ENCODE data around the gene CCDC40. TPM values are rescaled to one million over a fixed set of nuclear protein-coding genes. Genes with fewer than 3 reads are reported as not detected.

The CCDC40 gene
- total RNA-seq, 4 donors from 2014 or later, result 3.5 to 8.8 (median 5.3) TPM

DNA sequence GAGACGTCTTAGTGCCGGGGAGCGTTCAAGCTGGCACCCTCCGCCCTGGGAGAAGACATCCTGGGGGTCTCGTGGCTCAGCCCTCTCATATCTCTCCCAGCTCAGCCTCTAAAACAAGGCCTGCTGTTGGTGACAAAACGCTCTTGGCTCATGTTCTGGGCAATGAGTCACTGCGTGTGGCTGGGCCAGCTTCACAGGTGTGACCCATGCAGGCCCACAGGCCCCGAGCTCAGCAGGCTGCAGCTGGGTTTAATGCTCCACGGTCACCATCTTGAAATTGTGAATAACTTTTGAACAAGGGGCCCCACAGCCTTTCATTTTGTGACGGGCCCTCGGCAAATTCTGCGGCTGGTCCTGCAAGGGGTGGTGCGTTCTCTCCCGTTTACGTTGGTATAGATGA lies 87.3 kb downstream of the CCDC40 start:
- no peak for ATAC-seq (ENCODE audit: low FRiP score)
- TF ChIP-seq, protein P1, sequence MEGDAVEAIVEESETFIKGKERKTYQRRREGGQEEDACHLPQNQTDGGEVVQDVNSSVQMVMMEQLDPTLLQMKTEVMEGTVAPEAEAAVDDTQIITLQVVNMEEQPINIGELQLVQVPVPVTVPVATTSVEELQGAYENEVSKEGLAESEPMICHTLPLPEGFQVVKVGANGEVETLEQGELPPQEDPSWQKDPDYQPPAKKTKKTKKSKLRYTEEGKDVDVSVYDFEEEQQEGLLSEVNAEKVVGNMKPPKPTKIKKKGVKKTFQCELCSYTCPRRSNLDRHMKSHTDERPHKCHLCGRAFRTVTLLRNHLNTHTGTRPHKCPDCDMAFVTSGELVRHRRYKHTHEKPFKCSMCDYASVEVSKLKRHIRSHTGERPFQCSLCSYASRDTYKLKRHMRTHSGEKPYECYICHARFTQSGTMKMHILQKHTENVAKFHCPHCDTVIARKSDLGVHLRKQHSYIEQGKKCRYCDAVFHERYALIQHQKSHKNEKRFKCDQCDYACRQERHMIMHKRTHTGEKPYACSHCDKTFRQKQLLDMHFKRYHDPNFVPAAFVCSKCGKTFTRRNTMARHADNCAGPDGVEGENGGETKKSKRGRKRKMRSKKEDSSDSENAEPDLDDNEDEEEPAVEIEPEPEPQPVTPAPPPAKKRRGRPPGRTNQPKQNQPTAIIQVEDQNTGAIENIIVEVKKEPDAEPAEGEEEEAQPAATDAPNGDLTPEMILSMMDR (IDR thresholded peaks at IDR 0.05), result no peak
- no peak for DNase-seq (ENCODE audit: low spot score)

DNA sequence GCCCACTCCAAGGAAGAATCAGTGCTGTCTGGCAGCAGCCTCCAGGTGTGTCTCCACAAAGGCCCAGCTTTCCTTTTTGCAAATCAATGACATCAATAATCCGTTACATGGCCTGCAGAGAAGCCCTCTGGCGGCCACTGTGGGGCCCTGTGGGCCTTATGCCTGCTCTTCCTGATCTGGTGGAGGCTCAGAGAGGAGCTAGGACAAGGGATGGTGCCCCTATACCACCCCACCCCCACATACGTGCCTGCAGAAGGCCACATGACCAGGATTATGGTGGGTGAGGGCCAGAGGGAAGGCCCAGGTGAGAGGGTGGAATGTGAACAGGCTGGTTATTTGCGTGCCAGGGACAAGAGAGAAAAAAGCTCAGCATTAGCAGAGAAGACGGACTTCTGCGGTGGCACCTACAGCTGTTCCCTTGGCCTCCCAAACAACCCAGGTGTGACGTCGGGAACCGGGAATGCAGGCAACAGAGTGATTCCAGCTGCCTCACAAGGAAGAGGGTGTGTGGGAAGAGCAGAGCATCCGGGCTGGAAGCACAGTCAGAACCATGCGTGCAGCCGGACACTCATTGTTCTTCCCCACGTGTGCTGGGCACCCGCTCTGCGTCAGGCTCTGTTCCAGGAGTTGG lies 88.0 kb downstream of the CCDC40 start:
- TF ChIP-seq, protein P1 (IDR thresholded peaks at IDR 0.05), result no peak
- DNase-seq (ENCODE audit: low spot score), result no peak
- no peak for ATAC-seq (ENCODE audit: low FRiP score)

DNA sequence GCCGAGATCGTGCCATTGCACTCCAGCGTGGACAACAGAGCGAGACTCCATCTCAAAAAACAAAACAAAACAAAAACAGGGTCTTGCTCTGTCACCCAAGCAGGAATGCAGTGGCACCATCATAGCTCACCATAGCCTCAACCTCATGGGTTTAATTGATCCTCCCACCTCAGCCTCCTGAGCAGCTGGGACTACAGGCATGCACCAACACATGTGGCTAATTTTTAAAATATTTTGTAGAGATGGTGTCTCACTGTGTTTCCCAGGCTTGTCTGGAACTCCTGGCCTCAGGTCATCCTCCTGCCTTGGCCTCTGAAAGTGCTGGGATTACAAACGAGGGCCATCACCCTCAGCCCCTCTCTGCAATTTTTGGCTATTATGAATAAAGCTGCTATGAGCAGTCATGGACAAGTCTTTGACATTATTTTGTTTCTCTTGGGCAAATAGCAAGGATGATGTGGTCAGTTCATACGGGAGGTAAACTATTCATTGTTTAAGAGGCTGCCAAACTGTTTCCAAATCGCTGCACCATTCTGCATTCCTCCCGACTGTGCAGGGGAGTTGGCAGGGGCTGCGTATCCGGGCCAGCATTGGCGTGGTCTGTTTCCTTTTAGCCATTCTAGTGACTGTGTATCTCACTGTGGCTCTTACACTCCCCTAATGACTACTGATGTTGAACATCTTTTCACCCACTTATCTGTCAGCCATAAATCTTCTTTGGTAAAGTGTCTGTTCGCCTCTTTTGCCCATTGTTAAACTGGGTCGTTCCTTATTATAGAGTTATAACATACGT lies 89.4 kb downstream of the CCDC40 start:
- DNase-seq (ENCODE audit: low spot score), result no peak
- peak; percentile 76 for ATAC-seq (ENCODE audit: low FRiP score)
- TF ChIP-seq, protein P1 (IDR thresholded peaks at IDR 0.05), result no peak

DNA sequence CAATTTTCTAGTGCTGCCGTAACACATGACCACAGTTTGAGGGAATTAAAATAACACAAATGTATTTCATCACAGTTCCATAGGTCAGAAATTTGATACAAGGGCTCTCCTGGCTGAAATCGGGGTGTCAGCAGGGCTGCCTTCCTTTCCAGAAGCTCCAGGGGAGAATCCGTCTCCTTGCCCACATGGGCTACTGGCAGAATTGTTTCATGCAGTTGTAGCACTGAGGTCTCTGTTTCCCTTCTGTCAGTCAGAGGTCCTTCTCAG lies 89.9 kb downstream of the CCDC40 start:
- DNase-seq (ENCODE audit: low spot score), result no peak
- TF ChIP-seq, protein P1 (IDR thresholded peaks at IDR 0.05), result no peak
- ATAC-seq (ENCODE audit: low FRiP score), result no peak

DNA sequence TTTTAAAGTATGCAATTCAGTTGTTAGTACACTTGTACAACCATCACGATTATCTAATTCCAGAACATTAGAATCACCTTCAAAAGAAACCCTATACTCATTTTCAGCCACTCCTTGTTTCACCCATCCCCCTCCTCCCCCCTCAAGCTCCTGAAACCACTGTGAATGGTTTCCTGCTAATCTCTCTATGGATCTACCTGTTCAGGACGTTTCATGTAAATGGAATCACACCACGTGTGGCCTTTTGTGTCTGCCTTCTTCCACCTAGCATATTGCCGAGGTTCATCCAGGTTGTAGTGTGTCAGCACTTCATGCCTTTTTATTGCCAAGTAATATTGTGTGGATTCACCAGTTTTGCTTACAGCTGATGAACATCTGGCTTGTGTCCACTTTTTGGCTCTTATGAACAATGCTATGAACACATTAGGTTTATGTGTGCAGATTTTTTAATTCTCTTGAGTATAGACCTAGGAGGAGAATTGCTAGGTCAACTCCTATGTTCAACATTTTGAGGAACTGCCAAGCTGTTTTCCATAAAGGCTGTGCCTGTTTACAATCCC lies 92.6 kb downstream of the CCDC40 start:
- DNase-seq (ENCODE audit: low spot score) (no peak), ATAC-seq (ENCODE audit: low FRiP score) (no peak)
- TF ChIP-seq, protein P1 (IDR thresholded peaks at IDR 0.05), result no peak

DNA sequence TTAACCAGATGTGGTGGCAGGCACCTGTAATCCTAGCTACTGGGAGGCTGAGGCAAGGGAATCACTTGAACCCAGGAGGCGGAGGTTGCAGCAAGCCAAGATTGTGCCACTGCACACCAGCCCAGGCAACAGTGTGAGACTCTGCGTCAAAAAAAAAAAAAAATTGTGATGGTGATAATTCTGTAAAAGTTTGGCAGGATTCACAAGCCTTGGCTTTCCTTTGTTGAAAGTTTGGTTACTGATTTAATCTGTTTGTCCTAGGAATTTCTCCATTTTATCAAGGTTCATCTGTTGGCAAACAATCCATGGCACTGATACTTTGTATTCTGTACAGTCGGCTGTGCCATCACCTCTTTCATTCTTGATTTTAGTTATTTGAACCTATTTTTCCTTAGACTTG lies 94.5 kb downstream of the CCDC40 start:
- TF ChIP-seq, protein P1 (IDR thresholded peaks at IDR 0.05), result no peak
- ATAC-seq (ENCODE audit: low FRiP score), result no peak
- no peak for DNase-seq (ENCODE audit: low spot score)
